A673 (cell line): ENCODE results near the gene RFT1.

Experiments
- EZH2 ChIP-seq: fragments of 200-600 bp; sonication (generic); IDR thresholded peaks from 2 replicates; pipeline ENCODE4 v1.6.1; 2017; ENCODE audit warnings: borderline replicate concordance, low read depth, mild to moderate bottlenecking, mixed read lengths, antibody characterized with exemption, low read length; ENCODE audit not compliant: poor library complexity, severe bottlenecking
- TF ChIP-seq, protein P1 (sequence below): fragments of 300-800, 200-600 bp; sonication (generic); conservative IDR thresholded peaks from 2 replicates; pipeline ENCODE4 v1.5.1; 2017; ENCODE audit warnings: low read depth, mild to moderate bottlenecking, antibody characterized with exemption, low read length, moderate library complexity, mixed read lengths

- TF ChIP-seq, protein P1, sequence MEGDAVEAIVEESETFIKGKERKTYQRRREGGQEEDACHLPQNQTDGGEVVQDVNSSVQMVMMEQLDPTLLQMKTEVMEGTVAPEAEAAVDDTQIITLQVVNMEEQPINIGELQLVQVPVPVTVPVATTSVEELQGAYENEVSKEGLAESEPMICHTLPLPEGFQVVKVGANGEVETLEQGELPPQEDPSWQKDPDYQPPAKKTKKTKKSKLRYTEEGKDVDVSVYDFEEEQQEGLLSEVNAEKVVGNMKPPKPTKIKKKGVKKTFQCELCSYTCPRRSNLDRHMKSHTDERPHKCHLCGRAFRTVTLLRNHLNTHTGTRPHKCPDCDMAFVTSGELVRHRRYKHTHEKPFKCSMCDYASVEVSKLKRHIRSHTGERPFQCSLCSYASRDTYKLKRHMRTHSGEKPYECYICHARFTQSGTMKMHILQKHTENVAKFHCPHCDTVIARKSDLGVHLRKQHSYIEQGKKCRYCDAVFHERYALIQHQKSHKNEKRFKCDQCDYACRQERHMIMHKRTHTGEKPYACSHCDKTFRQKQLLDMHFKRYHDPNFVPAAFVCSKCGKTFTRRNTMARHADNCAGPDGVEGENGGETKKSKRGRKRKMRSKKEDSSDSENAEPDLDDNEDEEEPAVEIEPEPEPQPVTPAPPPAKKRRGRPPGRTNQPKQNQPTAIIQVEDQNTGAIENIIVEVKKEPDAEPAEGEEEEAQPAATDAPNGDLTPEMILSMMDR: no peak
- TF ChIP-seq EZH2: no peak
Observed at GRCh38 chr3:53162672-53163443, 32.6 kb upstream of the RFT1 start.
